ENCODE data around the gene YAF2. TPM values are rescaled to one million over a fixed set of nuclear protein-coding genes. Genes with fewer than 3 reads are reported as not detected.

Gene YAF2
- total RNA-seq, 1 donor from 2014 or later = 52.5 TPM

GRCh38 chr12:42125388-42125767 lies 112.7 kb downstream of the YAF2 start:
- Mint-ChIP-seq H3K4me3 (ENCODE audit: unreplicated experiment) (no peak overlapping the region), H3K27ac (ENCODE audit: unreplicated experiment) (no peak overlapping the region), H3K9me3 (ENCODE audit: unreplicated experiment) (no peaks in the 10 kb centered on the region), H3K4me1 (ENCODE audit: low read depth, unreplicated experiment) (no peaks in the 10 kb centered on the region), H3K36me3 (ENCODE audit: unreplicated experiment) (no peaks in the 10 kb centered on the region), H3K27me3 (ENCODE audit: unreplicated experiment) (no peaks in the 10 kb centered on the region)
- TF ChIP-seq CTCF (IDR thresholded peaks at IDR 0.05; ENCODE audit: partially characterized antibody, unreplicated experiment) = no peak
- DNase-seq = no peak

GRCh38 chr12:42124764-42125387 lies 113.2 kb downstream of the YAF2 start:
- H3K9me3 Mint-ChIP-seq (ENCODE audit: unreplicated experiment) = no peaks in the 10 kb centered on the region
- H3K4me3 Mint-ChIP-seq (ENCODE audit: unreplicated experiment) = no peak overlapping the region
- no peak for DNase-seq
- no peaks in the 10 kb centered on the region for H3K36me3 Mint-ChIP-seq (ENCODE audit: unreplicated experiment)
- no peaks in the 10 kb centered on the region for H3K4me1 Mint-ChIP-seq (ENCODE audit: low read depth, unreplicated experiment)
- no peaks in the 10 kb centered on the region for H3K27me3 Mint-ChIP-seq (ENCODE audit: unreplicated experiment)
- TF ChIP-seq CTCF (IDR thresholded peaks at IDR 0.05; ENCODE audit: partially characterized antibody, unreplicated experiment) = no peak
- H3K27ac Mint-ChIP-seq (ENCODE audit: unreplicated experiment) = no peak overlapping the region

GRCh38 chr12:42119085-42119633 lies 118.9 kb downstream of the YAF2 start:
- Mint-ChIP-seq H3K27me3 (ENCODE audit: unreplicated experiment) (no peaks in the 10 kb centered on the region), H3K9me3 (ENCODE audit: unreplicated experiment) (no peaks in the 10 kb centered on the region), H3K4me1 (ENCODE audit: low read depth, unreplicated experiment) (no peaks in the 10 kb centered on the region), H3K4me3 (ENCODE audit: unreplicated experiment) (no peak overlapping the region), H3K36me3 (ENCODE audit: unreplicated experiment) (peaks cover 2% of the 10 kb centered on the region), H3K27ac (ENCODE audit: unreplicated experiment) (no peak overlapping the region)
- no peak for TF ChIP-seq CTCF (IDR thresholded peaks at IDR 0.05; ENCODE audit: partially characterized antibody, unreplicated experiment)
- no peak for DNase-seq

- Mint-ChIP-seq H3K4me3 (ENCODE audit: unreplicated experiment) (no peak overlapping the region), H3K27ac (ENCODE audit: unreplicated experiment) (no peak overlapping the region), H3K4me1 (ENCODE audit: low read depth, unreplicated experiment) (no peaks in the 10 kb centered on the region), H3K36me3 (ENCODE audit: unreplicated experiment) (peaks cover 6% of the 10 kb centered on the region), H3K9me3 (ENCODE audit: unreplicated experiment) (no peaks in the 10 kb centered on the region), H3K27me3 (ENCODE audit: unreplicated experiment) (no peaks in the 10 kb centered on the region)
- no peak for TF ChIP-seq CTCF (IDR thresholded peaks at IDR 0.05; ENCODE audit: partially characterized antibody, unreplicated experiment)
- DNase-seq = no peak
Measured at GRCh38 chr12:42118136-42118879, 119.7 kb downstream of the YAF2 start.

- Mint-ChIP-seq H3K9me3 (ENCODE audit: unreplicated experiment) (peaks cover 8% of the 10 kb centered on the region), H3K36me3 (ENCODE audit: unreplicated experiment) (peaks cover 18% of the 10 kb centered on the region), H3K27ac (ENCODE audit: unreplicated experiment) (no peak overlapping the region)
Measured at GRCh38 chr12:42109031-42109430, 129.0 kb downstream of the YAF2 start.

More at GRCh38 chr12:42109031-42109430, 129.0 kb downstream of the YAF2 start:
- H3K27me3 Mint-ChIP-seq (ENCODE audit: unreplicated experiment) = no peaks in the 10 kb centered on the region
- no peak for TF ChIP-seq CTCF (IDR thresholded peaks at IDR 0.05; ENCODE audit: partially characterized antibody, unreplicated experiment)
- no peak overlapping the region for H3K4me3 Mint-ChIP-seq (ENCODE audit: unreplicated experiment)
- H3K4me1 Mint-ChIP-seq (ENCODE audit: low read depth, unreplicated experiment) = no peaks in the 10 kb centered on the region
- no peak for DNase-seq

Data from glutamatergic neuron (in vitro differentiated cells).